Coronary artery (tissue), 2 donors: Measurements from ENCODE around the gene MCM7.

Source experiments
- DNase-seq: peaks from one replicate; pipeline ENCODE4 v3.0.0-alpha.2; 2017; ENCODE audit warnings: low spot score
- H3K27ac ChIP-seq, 2 donors: fragments of 200-600 bp; sonication (generic); one replicate each; pipeline ENCODE4 v1.5.1; 2016 to 2019
- H3K4me3 ChIP-seq: fragments of 200-600 bp; sonication (generic); 2 replicates; pipeline ENCODE4 v1.5.1; 2016; ENCODE audit warnings: mild to moderate bottlenecking, moderate library complexity
- TF ChIP-seq, protein P1 (sequence below): fragments of 200-600 bp; sonication (generic); IDR thresholded peaks from one replicate; pipeline ENCODE4 v1.5.1; 2019; ENCODE audit warnings: antibody characterized with exemption

MCM7 gene

GRCh38 chr7:100069991-100070390, 31.2 kb downstream of the MCM7 start:
- Histone ChIP-seq H3K27ac (no peak overlapping the region), H3K4me3 (no peak overlapping the region)
- TF ChIP-seq, protein P1, sequence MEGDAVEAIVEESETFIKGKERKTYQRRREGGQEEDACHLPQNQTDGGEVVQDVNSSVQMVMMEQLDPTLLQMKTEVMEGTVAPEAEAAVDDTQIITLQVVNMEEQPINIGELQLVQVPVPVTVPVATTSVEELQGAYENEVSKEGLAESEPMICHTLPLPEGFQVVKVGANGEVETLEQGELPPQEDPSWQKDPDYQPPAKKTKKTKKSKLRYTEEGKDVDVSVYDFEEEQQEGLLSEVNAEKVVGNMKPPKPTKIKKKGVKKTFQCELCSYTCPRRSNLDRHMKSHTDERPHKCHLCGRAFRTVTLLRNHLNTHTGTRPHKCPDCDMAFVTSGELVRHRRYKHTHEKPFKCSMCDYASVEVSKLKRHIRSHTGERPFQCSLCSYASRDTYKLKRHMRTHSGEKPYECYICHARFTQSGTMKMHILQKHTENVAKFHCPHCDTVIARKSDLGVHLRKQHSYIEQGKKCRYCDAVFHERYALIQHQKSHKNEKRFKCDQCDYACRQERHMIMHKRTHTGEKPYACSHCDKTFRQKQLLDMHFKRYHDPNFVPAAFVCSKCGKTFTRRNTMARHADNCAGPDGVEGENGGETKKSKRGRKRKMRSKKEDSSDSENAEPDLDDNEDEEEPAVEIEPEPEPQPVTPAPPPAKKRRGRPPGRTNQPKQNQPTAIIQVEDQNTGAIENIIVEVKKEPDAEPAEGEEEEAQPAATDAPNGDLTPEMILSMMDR = no peak
- no peak for DNase-seq

DNA sequence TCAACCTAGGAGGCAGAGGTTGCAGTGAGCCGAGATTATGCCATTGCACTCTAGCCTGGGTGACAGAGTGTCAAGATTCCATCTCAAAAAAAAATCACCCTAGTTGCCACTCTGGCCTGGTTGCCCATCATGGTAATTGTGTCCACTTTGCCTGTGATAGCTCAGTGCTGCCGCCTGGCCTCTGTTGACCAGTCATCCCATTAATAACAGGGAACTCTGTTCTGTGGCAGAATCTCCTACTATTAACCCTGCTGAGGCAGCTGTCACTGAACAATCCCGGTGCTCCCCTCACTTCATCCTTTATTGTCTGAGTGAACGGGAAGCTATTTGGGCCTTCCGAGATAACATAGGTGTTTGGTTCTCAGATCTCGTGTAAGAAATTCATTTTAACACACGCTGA, 34.2 kb downstream of the MCM7 start:
- Histone ChIP-seq H3K27ac (no peak overlapping the region), H3K4me3 (no peak overlapping the region)
- TF ChIP-seq, protein P1 = no peak
- DNase-seq = no peak

GRCh38 chr7:100065452-100066186, 35.6 kb downstream of the MCM7 start:
- TF ChIP-seq, protein P1 = no peak
- Histone ChIP-seq H3K4me3 (no peak overlapping the region), H3K27ac (peak overlapping the region; percentile 14 to 68)
- no peak for DNase-seq

DNA sequence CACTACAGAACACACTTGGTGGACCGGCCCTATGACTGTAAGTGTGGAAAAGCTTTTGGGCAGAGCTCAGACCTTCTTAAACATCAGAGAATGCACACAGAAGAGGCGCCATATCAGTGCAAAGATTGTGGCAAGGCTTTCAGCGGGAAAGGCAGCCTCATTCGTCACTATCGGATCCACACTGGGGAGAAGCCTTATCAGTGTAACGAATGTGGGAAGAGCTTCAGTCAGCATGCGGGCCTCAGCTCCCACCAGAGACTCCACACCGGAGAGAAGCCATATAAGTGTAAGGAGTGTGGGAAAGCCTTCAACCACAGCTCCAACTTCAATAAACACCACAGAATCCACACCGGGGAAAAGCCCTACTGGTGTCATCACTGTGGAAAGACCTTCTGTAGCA, 37.0 kb downstream of the MCM7 start:
- Histone ChIP-seq H3K27ac (no peak overlapping the region), H3K4me3 (no peak overlapping the region)
- TF ChIP-seq, protein P1 = no peak
- DNase-seq = no peak

DNA sequence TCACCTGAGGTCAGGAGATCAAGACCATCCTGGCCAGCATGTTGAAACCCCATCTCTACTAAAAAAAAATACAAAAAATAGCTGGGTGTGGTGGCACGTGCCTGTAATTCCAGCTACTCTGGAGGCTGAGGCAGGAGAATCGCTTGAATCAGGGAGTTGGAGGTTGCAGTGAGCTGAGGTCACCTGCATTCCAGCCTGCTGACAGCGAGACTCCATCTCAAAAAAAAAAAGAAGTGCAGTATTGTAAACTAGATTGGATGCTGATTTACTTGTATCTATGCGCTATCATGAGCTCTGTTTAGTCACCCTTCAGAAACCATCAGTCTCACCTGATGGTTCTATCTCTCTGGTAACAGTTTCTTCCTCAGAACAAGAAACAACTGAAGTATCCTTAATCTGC, 37.8 kb downstream of the MCM7 start:
- TF ChIP-seq, protein P1 = no peak
- Histone ChIP-seq H3K27ac (no peak overlapping the region), H3K4me3 (no peak overlapping the region)
- DNase-seq = no peak

DNA sequence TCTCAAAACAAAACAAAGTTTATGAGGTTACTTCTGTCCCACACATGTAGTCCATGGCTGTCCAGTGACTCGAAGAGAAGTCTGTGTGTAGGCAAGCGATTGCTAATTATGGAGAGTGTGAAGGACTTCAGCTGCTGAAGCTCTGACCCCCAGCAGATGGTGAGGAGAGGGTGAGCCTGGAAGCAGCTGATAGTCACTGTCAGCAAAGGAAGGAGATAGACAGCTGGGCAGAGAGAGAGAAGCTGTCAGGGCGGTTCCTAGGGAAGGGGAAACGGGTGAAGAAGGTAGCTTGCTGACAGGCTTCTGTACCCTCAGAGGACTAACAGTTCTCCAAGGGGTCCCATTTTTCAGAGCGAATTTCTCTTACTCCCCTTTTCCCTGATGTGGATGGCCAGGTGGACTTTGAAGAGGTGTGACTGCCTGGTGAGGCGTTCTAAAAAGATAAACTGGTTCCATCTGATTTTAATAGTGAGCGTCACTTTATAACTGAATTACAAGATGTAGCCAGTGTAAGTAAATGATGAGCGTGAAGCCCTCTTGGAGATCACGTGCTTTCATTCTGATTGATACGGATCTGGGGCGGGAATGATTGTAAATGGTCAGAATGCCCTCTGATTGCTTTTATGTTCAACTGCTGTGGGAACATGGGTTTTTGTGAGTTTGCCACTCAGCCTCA, 39.5 kb downstream of the MCM7 start:
- Histone ChIP-seq H3K4me3 (no peak overlapping the region), H3K27ac (no peak overlapping the region)
- no peak for DNase-seq
- TF ChIP-seq, protein P1 = no peak

DNA sequence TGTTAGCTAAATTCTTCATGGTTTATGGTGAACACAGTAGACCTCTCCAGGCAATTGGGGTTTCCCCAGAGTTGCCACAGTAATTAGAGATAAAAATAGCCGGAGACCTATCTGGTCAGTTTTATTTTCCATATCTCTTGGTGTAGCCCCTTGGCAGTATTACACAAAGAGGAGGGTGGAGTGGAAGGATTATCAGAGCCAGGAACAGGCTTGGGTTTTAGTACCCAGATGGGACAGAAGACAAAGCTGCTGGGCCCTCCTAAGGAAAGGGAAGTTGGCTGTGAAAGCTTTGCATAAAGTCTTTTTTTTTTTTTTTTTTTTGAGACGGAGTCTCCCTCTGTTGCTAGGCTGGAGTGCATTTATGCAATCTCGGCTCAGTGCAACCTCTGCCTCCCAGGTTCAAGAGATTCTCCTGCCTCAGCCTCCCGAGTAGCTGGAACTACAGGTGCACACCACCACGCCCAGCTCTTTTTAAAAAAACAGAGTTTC, 41.9 kb downstream of the MCM7 start:
- TF ChIP-seq, protein P1 = no peak
- Histone ChIP-seq H3K4me3 (no peak overlapping the region), H3K27ac (no peak overlapping the region)
- DNase-seq = no peak
